NCI-H146 (cell line): ENCODE measurements around the gene PRDM12.

Experiments used
- DNase-seq: peaks from one replicate; lab custom pipeline; 2025; lab: John Stamatoyannopoulos, UW

PRDM12 gene

DNA sequence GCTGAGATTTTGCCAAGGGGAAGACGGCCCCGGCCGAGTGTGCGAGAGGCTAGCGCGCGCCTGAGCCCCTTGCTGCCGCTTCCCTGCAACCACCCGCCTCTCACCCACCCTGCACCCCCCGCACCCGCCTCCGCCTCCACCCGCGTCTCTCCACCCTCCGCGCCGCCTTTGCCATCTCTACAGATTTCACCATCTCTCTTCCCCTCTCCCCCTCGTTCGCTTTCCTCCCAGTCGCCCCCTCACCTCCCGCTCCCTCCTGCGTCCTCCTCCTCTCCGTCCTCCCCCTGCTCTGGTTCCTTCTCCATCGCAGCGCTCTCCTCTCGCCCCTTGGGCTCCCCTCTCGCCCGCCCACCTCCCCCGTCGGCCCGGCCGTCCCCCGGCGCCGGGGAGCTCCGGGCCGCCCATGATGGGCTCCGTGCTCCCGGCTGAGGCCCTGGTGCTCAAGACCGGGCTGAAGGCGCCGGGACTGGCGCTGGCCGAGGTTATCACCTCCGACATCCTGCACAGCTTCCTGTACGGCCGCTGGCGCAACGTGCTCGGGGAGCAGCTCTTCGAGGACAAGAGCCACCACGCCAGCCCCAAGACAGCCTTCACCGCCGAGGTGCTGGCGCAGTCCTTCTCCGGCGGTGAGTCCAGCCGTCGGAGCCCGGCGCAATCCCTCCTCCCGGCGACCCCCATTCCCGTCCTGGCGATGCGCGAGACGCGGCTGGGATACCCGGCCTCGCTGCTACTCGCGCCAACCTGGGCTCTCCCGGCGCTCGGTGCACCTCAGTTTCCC, at the start of gene PRDM12:
Gene PRDM12 (plus strand): TSS at position 344 of the 778 bp plus-strand sequence. CDS start 60 bp downstream, at position 404.
- no peak for DNase-seq

DNA sequence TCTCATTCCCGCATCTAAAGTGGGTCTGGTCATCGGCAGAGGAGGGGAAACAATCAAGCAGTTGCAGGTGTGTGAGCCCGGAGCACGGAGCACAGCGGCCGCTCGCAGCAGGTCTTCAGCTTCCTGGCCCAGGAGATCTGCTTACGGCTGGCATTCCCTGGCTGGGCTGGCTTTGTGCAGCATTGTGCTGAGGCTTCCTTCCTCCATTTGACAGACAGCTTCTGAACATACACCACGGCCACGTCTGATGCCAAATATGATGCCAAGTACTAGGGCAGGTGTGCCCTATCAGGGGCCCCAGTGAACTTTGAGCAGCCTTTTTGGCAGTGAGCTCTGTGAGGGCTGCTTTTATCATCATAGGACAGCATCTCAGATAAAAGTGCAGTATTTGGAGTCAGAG, 47.9 kb upstream of the PRDM12 start:
- DNase-seq, result no peak

DNA sequence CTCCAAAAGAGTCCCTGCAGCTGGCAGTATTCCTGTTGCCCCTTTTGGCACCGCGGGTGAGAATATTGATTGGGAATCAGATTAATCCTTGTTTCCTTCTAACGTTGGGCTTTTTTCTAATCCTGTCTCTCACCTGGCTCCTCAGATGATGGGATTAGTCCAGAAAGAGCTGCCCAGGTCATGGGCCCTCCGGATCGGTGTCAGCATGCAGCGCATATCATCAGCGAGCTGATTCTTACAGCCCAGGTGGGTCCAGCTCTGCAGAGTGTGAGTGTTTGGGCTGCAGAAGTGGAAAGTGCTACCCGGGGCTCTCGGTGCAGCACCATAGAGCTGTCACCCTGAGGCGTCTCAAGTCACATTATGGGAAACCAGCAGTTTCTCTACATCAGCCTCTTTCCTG, 40.9 kb upstream of the PRDM12 start:
- no peak for DNase-seq

DNA sequence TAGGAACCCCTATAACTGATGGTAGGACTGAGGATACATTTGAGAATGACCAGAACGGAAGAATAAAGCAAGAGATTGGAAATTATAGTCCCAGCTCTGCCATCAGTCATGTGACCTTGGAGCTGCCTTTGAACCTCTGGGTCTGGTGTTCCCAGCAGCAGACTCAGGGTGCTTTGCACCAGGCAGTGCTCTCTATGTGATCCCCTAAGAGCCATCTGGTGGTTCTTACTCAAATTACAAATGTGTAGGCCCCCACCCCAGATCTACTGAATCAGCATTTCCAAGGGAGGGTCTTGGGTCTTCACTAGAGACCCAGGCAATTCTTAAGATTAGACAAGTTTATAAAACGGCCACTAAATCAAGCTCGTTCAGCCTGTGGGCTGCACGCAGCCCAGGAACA, 40.2 kb upstream of the PRDM12 start:
- no peak for DNase-seq

DNA sequence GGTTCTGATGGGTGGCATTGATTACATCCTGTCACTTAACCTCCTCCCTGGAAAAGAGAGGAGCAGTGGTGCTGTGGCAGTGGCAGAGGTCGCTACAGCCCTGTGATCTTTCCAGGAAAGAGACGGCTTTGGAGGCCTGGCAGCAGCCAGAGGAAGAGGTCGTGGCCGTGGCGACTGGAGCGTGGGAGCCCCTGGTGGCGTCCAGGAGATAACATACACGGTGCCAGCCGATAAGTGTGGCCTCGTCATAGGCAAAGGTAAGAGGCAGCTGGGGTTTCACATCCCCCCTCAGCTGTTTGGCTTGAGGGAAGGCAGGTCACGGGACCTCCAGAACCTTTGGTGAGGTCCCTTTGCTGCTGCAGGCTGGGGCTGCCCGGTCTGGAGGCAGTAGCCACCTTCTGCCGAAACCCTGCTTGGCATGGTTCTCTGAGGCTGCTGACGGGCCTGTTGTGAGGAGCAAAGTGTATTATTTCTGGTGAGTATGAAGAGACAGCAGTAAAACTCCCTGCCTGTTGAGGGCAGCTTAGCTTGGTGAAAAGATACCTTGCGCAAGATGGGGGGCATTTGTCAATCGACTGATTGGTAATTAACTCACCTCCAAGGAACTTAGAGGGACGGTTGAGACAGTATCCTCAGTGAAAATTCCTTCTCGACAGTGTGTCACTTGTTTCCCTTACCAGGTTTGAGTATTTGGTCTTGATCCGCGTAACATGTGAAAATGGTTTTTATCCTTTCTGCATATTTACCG, 38.0 kb upstream of the PRDM12 start:
- no peak for DNase-seq

DNA sequence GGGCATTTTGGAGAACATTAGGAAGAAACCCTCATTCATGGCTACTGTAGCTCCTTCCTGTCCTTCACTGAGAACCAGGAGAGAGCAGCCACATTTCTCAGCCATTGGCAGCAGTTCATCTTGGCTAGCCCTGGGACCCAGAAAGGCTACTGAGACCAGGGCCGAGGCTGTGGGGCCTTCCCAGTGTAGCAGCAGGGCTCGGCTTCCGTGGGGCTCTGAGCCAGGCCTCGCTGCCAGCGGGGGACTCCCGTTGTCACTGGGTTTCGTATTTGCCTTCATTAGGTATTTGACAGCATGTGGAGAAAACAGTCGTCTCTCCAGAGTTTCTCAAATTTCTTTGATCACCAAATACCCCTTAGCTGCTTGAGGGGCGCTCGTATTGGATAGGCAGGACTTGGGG, 37.3 kb upstream of the PRDM12 start:
- DNase-seq, result no peak

DNA sequence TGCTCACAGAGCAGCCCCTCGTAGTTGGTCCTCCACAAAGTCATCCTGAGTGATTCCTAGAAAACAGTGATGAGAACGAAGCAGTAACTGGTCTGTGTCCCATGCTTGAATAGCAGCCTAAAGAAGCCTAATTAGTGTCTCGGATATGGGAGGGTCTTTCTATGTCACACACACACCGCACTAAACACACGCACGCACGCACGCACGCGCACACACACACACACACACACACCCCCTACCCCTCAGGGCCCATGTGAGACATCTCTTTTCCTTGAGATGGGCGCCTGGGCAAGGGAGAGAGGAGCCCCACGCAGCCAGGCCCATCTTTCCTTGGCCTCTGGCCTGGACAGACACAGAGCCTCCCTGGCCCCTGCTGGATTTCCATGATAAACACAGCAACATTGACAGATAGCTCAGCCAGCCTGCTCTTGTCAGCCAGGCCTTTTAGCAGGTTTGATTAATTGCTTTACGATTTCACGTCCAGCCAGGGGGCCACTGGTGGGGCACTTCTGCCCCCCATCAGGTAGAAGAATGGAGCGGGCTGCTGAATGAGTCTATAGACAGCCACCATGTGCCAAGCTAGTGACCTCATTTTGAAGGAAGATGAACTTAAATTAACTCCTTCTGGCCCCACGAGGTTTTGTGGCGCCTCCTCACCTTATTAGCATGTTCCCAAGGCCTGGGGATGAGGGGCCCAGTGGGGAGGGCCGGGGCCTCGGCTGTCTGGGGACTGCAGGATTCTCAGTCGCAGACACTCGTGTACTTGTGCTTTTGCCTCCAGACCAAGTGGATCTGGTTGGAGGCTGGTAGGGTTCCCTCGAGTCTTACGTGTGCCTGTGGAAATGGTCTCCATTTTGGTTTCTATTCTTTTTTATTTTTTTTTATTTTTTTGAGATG, 36.2 kb upstream of the PRDM12 start:
- DNase-seq, result no peak

DNA sequence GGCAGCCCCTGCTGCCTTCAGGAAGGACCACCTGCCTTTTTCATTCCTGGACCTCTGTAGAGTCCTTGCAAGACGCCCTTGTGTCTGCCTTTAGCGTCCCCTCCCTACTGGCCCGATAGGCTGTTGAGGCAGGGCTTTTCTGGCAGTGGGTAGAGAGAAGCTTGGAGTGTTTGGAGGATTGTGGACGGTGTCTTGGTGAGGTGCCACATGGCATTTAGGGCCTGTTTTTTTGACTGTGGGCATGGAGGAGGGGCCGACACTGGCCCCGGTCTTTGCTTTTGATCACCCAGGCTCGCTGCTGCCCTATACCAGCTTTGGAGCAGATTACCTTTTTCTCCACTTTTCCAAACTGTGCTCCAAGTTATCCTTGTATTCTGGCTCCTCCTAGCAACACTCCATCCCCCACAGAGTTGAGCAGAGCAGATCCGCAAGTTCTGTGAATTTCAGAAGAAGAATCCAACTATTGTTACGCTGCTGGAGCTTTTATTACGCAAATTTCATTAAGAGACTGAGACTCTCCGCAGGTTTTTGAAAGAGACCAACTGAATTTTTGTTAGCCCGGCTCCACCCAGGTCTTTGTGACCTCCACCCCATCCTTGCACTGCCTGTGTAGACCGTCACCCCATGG, 34.8 kb upstream of the PRDM12 start:
- DNase-seq, result no peak

DNA sequence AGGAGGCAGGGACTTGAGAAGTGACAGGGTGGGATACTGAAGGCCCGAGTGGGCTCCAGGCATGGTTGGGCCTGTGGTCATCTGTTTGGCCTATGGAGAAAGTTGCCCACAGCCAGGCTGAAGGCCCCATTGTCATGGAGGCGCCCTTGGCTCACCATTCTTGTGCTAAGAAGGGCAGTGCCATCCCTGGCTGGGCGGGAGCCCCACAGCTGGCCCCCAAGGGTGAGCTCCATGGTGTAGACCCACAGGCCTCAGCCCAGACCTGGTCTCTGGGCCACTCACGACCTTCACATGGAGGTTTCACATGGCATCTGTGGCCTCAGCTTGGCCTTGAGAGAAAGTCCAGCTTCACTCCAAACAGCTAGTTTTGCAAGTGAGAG, 34.3 kb upstream of the PRDM12 start:
- DNase-seq, result no peak

DNA sequence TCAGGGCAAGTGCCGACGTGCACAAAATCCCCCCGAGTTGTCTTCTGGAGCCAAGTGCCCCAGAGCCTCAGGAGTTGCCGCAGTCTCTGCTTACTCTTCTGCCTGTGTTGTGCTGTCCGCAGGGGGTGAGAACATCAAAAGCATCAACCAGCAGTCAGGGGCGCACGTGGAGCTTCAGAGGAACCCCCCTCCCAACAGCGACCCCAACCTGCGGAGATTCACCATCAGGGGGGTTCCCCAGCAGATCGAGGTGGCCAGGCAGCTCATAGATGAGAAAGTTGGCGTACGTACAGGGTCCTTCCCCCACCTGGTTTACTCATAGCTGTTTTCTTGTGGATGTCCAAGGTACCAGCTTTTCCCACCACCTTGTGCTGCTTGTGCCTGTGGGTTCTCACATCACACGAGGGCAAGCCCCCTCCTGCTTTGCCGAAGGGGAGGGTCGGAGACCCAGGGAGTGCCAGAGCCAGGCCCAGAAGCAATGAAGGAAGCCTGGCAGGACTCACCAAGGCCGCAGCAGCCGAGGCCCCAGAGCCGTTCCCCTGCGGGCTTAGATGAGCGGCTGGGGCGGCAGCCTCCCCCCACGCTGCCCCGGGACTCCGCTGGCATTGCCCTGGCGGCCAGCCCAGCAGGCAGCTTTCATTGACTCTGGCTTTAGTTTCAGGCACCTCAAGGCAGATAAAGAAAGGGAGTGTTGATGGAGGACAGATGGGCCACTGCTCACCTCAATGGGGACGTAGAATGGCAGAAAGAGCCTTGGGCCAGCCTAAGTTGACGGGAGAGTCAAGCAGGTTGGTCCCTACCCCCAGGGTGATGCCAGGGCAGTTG, 33.7 kb upstream of the PRDM12 start:
- no peak for DNase-seq

DNA sequence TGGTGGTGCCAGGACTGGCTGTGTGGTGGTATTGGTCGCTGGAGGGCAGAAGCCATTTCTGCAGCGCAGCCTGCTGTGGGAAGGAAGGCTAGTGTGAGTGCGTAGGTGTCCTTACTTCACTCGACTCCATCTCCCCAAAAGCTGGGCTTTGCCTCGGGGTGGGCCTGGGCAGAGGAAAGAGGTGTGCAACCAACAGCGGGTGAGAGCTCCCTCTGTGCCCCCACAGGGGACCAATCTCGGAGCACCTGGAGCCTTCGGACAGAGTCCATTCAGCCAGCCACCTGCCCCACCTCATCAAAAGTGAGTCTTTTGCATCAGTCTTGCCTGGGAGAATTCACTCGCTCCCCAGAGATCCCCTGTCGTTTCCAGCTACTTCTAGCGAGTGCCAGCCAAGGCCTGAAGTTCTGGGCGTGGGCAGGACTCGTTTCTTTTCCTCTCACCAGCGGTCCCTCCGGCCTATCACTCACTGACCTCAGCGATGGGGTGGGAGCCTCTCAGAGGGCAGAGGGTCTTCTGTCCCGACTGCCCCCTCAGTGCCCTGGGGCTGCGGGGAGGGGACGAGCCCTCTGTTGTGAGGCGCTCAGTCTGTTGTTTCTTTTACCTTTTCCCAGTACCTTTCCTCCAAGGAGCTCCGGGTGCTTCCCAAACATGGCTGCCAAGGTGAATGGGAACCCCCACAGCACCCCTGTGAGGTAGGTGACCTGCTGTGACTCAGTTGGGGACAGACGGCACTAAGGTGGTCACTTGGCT, 32.9 kb upstream of the PRDM12 start:
- no peak for DNase-seq

DNA sequence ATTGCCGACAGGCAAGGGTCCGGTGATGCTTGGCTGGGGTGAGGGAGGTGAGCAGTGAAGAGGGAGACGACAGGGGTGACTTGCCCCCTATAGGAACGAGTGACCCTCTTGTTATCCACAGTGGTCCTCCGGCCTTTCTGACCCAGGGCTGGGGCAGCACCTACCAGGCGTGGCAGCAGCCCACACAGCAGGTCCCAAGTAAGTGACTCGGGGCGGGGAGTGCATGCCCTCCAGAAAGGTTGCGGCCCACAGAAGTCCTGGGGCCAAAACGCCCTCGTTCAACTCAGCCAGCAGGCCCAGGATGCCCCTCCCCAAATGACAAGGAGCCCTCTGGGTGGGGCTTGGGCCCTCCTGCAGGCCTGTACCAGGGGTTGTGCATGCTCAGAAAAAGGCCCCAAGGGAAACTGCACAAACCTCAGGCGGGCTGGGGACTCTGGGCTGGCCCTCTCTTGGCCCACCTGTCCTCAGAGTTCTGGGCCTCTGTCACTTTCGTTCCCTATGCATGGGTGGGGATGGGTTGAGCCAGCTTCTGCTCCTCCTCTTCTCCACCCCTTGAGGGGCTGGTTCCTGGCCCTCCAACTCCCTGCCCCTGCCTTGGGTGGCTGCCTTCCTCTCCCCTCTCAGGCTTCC, 32.2 kb upstream of the PRDM12 start:
- no peak for DNase-seq

DNA sequence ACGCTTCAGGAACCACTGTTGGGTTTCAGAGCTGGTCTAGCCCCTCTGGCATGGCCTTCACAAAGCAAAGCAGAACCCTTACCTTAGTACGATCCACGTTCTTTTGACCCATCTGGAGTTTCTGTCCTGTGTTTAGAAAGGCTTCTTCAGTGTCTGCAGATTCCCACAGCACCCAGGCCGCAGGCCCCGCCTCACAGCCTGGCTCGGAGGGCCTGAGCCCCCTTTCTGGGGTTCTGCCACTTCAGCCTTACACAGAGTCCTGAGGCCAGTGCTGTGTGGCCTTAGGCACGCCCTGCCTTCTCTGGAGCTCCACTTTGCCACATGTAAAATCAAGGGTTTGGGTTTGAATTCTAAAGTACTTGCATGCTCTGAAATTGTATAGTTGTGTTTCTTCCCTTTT, 31.6 kb upstream of the PRDM12 start:
- DNase-seq, result no peak

DNA sequence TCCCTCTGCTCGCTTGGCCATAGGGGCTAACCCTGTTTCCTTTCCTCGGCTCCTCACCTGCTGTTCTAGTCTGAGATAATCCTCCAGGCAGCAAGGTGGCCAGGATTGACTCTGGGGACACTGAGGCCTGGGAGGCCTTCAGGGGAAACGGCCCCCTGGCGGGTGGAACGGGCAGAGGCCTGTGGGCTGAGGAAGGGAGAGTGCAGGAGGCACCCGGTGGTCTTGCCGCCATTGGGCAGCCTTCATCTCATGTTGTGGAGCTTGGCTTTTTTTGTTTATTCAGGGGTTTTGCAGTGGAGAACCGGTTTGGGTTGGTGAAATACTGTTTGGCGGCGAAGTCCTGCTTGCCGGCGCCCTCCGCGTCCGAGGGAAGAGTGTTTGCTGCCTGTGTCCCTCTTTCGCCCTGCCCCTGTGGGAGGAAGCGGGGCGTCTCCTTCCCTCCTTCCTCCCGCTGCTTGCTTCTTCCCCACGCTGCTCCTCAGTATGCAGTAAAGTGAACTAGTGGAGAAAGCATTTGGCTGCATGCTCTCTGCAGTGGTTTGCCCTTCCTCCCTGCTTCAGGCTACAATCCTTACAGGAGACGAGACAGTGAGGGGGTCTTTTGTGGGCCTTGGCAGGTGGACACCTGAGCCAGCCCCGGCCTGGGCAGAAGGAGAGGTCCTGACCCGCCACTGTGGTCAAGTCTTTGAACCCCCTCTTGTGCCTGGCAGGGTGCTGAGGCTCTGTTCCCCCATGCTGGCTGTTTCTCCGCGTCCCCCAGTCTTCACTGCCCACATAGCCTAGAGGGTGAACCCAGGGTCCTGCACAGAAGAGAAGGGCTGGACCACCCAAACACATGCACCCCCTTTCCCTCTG, 30.8 kb upstream of the PRDM12 start:
- DNase-seq, result no peak

DNA sequence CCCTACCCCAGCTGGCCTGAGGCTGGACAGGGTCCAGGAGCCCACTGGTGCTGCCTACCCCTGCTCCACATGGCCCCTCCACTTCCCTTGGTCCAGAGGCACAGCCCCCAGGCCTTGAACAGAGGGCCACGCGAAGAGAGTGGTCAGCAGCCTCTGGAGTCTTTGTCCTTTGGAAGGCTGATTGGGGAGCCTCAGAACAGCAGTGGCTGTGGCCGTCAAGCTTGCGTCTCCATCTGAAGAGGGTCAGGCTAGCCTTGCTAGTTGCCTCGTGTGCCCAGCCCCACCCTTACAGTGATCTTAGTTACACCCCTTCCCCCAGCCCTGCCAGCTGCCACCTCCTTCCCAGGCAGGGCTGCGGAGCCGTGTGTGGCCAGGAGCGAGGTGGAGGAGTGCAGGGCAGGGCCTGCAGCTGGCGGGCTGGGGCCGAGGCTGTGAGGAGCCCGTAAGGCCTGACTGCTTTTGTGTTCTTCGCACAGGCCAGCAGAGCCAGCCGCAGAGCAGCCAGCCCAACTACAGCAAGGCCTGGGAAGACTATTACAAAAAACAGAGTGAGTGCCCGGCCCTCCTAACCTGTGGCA, 30.1 kb upstream of the PRDM12 start:
- DNase-seq, result no peak

DNA sequence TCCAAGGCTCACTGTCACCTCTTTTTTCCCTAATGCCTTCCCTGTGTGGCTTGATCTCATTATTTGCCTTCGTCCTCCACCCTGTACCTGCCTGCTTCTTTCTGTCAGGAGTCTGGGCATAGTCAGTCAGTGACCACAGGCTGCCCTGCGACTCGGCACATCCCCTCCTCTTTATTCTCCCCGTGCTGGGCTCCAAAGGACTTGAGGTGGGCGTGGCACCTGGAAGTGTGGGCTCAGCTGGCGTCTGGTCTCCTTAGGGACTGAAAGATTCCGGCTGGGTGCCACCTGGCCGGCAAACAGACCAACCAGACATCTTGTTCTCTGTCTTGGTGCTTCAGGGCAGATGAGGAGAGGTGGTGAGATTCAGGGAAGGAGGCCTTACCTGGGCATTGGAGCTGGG, 29.6 kb upstream of the PRDM12 start:
- DNase-seq, result no peak

DNA sequence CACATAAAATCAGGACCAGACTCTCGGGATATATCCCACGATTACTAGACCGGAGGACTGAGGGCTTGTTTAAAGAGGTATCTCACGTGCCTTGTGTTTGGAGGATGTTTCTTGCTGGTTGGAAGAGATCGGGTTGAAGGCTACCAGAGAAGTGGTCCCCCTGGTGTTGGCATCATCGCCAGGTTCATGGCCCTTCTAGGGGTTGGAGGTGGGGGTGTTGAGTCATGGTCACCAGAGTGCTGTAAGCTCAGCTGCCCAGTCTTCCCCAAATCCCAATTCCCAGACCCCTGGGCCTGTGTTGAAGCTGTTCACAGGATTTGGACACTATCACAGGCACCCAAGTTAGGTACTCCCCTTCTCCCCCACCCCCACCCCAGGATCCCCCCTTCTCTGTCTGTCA, 29.1 kb upstream of the PRDM12 start:
- no peak for DNase-seq

DNA sequence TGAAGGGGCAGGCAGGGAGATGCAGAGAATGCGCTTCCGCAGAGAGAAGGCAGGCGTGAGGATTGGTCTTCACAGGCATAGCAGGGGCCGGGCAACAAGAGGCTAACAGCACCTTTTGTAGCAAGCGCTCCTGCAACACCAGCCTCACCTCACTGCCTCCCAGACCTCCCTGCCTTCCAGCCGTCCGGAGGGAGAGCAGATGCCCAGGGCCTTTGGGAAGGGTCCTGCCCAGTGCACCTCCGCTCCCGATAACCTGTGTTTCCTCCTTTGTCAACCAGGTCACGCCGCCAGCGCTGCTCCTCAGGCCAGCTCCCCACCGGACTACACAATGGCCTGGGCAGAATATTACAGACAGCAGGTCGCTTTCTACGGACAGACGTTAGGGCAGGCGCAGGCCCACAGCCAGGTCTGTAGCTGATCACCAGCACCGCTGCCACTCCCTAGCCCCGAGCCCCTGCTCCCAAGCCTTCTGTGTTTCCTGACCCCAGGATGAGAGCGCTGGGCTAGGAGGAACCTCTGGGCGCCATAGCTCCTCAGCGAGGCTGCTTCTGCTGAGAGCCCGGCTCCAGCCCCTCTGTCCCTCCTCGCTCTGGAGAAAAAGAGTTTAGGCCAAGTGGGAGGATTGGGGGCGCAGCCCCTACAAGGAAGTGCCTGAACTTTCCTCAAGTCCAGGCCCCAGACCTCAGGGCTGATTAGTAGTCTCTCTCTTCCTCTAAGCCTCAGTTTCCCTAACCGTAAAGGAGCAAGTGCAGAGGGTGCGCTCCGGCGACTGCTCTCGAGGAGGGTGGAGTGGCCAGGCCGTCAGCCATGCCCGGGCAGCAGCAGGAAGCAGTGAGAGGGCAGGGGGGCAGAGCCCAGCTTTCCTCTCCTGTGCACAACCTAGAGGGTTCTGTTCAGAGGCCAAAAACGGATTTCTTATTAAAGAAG, 28.4 kb upstream of the PRDM12 start:
- no peak for DNase-seq
